A549 (cell line): ENCODE measurements around the gene NR2C2.

ENCODE experiments used
- BHLHE40 ChIP-seq: IDR thresholded peaks from 2 replicates; pipeline ENCODE4 v1.6.1; 2012; ENCODE audit warnings: low read depth, low read length, inconsistent platforms
- CHD2 ChIP-seq: fragments of 150-350 bp; IDR thresholded peaks from 2 replicates; pipeline ENCODE4 v1.6.1; 2014; ENCODE audit warnings: low read length; ENCODE audit not compliant: partially characterized antibody
- CHD4 ChIP-seq: fragments of 200-600 bp; sonication (generic); IDR thresholded peaks from 2 replicates; pipeline ENCODE4 v1.6.1; 2016; ENCODE audit warnings: antibody characterized with exemption, mild to moderate bottlenecking, borderline replicate concordance
- EHMT2 ChIP-seq: fragments of 200-600 bp; sonication (generic); IDR thresholded peaks from 2 replicates; pipeline ENCODE4 v1.6.1; 2016; ENCODE audit warnings: antibody characterized with exemption, low read depth, mild to moderate bottlenecking, moderate library complexity
- EP300 ChIP-seq, 2 experiments: fragments of >200 bp; sonication (Bioruptor Twin); formaldehyde crosslinking; IDR thresholded peaks; 2 replicates in 1 of 2; 3 replicates in 1 of 2; pipeline ENCODE4 v1.6.1; 2016 to 2017
- FOSL2 ChIP-seq, 2 experiments: fragments of 450-650 bp in 1 of 2; fragments of >200 bp in 1 of 2; sonication (Bioruptor Twin) in 1 of 2; formaldehyde crosslinking; IDR thresholded peaks; 2 replicates each; pipeline versions ENCODE4 v1.5.0 to v1.6.1; 2016 to 2020; ENCODE audit warnings: mild to moderate bottlenecking in 1 of 2, moderate library complexity in 1 of 2
- NR3C1 ChIP-seq: fragments of >200 bp; sonication (Bioruptor Twin); formaldehyde crosslinking; IDR thresholded peaks from 3 replicates; pipeline ENCODE4 v1.6.1; 2017
- RAD21 ChIP-seq, 2 experiments: fragments of >200 bp in 1 of 2; sonication (Bioruptor Twin) in 1 of 2; formaldehyde crosslinking in 1 of 2; IDR thresholded peaks in 1 of 2; conservative IDR thresholded peaks in 1 of 2; 2 replicates in 1 of 2; 3 replicates in 1 of 2; pipeline ENCODE4 v1.6.1; 2012 to 2018; ENCODE audit warnings: inconsistent platforms in 1 of 2
- RFX5 ChIP-seq: fragments of 450-650 bp; IDR thresholded peaks from 2 replicates; pipeline ENCODE4 v1.7.1; 2014; ENCODE audit warnings: antibody characterized with exemption, mild to moderate bottlenecking, moderate library complexity
- SREBF2 ChIP-seq: fragments of 450-650 bp; IDR thresholded peaks from 2 replicates; pipeline ENCODE4 v1.6.1; 2014; ENCODE audit warnings: mild to moderate bottlenecking, moderate library complexity
- TF ChIP-seq, protein P1 (sequence below): fragments of >200 bp; sonication (Bioruptor Twin); formaldehyde crosslinking; IDR thresholded peaks from 3 replicates; pipeline ENCODE4 v1.5.1; 2016
- TF ChIP-seq, protein P2 (sequence below): IDR thresholded peaks from 2 replicates; pipeline ENCODE4 v1.6.1; 2012

DNA sequence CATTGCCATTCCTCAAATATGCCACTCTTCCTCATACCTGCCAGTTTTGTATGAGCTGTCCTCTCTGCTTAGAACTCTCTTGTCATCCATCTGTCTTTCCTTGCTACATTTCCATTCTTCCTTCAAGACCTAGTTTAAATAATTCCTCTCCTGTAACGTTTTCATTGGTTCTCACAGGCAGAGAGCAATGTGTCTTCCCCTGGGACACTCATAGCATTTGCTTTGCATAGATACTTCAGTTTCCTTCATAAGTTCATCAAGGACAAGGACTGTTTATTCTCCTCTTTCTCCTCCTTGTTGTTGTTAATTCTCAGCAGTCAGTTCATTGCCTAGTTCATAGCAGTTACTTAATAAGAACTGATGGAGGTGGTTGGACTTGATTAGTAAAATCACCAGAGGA is 10.5 kb downstream of the NR2C2 start:
- TF ChIP-seq NR3C1, result no peak
- no peak for TF ChIP-seq BHLHE40
- TF ChIP-seq CHD4, result no peak
- TF ChIP-seq CHD2, result no peak
- TF ChIP-seq, protein P1, sequence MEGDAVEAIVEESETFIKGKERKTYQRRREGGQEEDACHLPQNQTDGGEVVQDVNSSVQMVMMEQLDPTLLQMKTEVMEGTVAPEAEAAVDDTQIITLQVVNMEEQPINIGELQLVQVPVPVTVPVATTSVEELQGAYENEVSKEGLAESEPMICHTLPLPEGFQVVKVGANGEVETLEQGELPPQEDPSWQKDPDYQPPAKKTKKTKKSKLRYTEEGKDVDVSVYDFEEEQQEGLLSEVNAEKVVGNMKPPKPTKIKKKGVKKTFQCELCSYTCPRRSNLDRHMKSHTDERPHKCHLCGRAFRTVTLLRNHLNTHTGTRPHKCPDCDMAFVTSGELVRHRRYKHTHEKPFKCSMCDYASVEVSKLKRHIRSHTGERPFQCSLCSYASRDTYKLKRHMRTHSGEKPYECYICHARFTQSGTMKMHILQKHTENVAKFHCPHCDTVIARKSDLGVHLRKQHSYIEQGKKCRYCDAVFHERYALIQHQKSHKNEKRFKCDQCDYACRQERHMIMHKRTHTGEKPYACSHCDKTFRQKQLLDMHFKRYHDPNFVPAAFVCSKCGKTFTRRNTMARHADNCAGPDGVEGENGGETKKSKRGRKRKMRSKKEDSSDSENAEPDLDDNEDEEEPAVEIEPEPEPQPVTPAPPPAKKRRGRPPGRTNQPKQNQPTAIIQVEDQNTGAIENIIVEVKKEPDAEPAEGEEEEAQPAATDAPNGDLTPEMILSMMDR, result no peak
- TF ChIP-seq FOSL2 (IDR thresholded peaks at IDR 0.05), result no peak
- no peak for TF ChIP-seq FOSL2 (CRISPR knock-in tag; IDR thresholded peaks at IDR 0.05)
- TF ChIP-seq, protein P2, sequence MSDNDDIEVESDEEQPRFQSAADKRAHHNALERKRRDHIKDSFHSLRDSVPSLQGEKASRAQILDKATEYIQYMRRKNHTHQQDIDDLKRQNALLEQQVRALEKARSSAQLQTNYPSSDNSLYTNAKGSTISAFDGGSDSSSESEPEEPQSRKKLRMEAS, result no peak
- TF ChIP-seq SREBF2, result no peak
- TF ChIP-seq EHMT2, result no peak
- TF ChIP-seq EP300 (IDR thresholded peaks at IDR 0.05), result no peak
- no peak for TF ChIP-seq RFX5
- TF ChIP-seq RAD21 (conservative IDR thresholded peaks at IDR 0.05 in 1 of 2, IDR thresholded peaks at IDR 0.05 in 1 of 2), result no peak
